Panc1 (cell line): ENCODE results near the gene LDLRAD4. TPM values are rescaled to one million over a fixed set of nuclear protein-coding genes. Genes with fewer than 3 reads are reported as not detected.
"Not testable (repeated sequence)": the region's sequence is repeated elsewhere in the genome, so short reads cannot be mapped to it uniquely, and the experiment has no call there.

Experiments used
- ATAC-seq: fragments of 200-7000 bp; cut with Tn5 transposase; 2 replicates; pipeline ENCODE4 v1.9.1; 2020; ENCODE audit warnings: mild to moderate bottlenecking, moderate library complexity
- BruUV-seq: library from RNA; stranded (reverse); fragments of 400-500 nt; replicated peaks from 2 replicates; lab custom pipeline; 2021; lab: Mats Ljungman, UMichigan
- CTCF ChIA-PET: fragments of 300-600 bp; sonication (Branson Sonifier 250); formaldehyde crosslinking; loops from one replicate; lab custom pipeline; 2022; ENCODE audit warnings: antibody characterized with exemption; lab: Charles Lee
- POLR2A ChIA-PET: fragments of 300-600 bp; sonication (Branson Sonifier 250); formaldehyde crosslinking; loops from one replicate; lab custom pipeline; 2022; ENCODE audit warnings: antibody characterized with exemption; lab: Charles Lee
- DNase-seq: peaks from one replicate; pipeline ENCODE4 v3.0.0-alpha.2; 2010; ENCODE audit warnings: low read depth, low spot score
- H3K27ac ChIP-seq: 2 replicates; pipeline ENCODE4 v1.5.1; 2011; ENCODE audit warnings: mild to moderate bottlenecking, low read length, inconsistent platforms
- H3K27me3 ChIP-seq: fragments of 200-500 bp; sonication (Bioruptor generic); 2 replicates; pipeline ENCODE4 v1.6.0; 2014; ENCODE audit warnings: low read length, inconsistent platforms; ENCODE audit not compliant: control insufficient read depth, insufficient read depth
- H3K36me3 ChIP-seq: fragments of 200-500 bp; sonication (Bioruptor generic); 2 replicates; pipeline ENCODE4 v1.5.1; 2014; ENCODE audit warnings: inconsistent platforms, mild to moderate bottlenecking, low read length, moderate library complexity; ENCODE audit not compliant: control insufficient read depth, insufficient read depth
- H3K4me1 ChIP-seq: 2 replicates; pipeline ENCODE4 v1.5.1; 2011; ENCODE audit warnings: inconsistent platforms, mild to moderate bottlenecking, low read length, moderate library complexity; ENCODE audit not compliant: control insufficient read depth, insufficient read depth
- H3K4me3 ChIP-seq, 2 experiments: 2 replicates each; pipeline ENCODE4 v1.5.1; 2011 to 2012; ENCODE audit warnings: low read depth in 2 of 2, low read length in 2 of 2, mild to moderate bottlenecking in 2 of 2, inconsistent platforms in 1 of 2, moderate library complexity in 1 of 2
- H3K9me3 ChIP-seq: fragments of 200-500 bp; sonication (Bioruptor generic); 2 replicates; pipeline ENCODE4 v1.5.1; 2014; ENCODE audit warnings: low read depth, mild to moderate bottlenecking, inconsistent platforms, low read length, moderate library complexity; ENCODE audit not compliant: control insufficient read depth, insufficient read depth
- CTCF ChIP-seq: fragments of 450-650 bp; IDR thresholded peaks from 2 replicates; pipeline ENCODE4 v1.5.1; 2017; ENCODE audit warnings: mild to moderate bottlenecking
- POLR2AphosphoS5 ChIP-seq: IDR thresholded peaks from 2 replicates; pipeline ENCODE4 v1.6.1; 2012; ENCODE audit warnings: mild to moderate bottlenecking, low read depth, low read length, moderate library complexity
- REST ChIP-seq, 2 experiments: IDR thresholded peaks; 2 replicates each; pipeline ENCODE4 v1.6.1; 2011 to 2012; ENCODE audit warnings: low read depth in 2 of 2, control low read depth in 1 of 2, low read length in 1 of 2, mild to moderate bottlenecking in 1 of 2, moderate library complexity in 1 of 2; ENCODE audit not compliant: insufficient read depth in 1 of 2
- SIN3A ChIP-seq: IDR thresholded peaks from 2 replicates; pipeline ENCODE4 v1.6.1; 2012; ENCODE audit warnings: low read depth, mild to moderate bottlenecking, low read length, moderate library complexity, borderline replicate concordance; ENCODE audit not compliant: insufficient read depth
- TCF7L2 ChIP-seq: IDR thresholded peaks from 2 replicates; pipeline ENCODE4 v1.6.1; 2011; ENCODE audit warnings: mild to moderate bottlenecking, low read depth, low read length, inconsistent platforms
- in situ Hi-C: cut with HindIII; loops from 2 replicates; pipeline ENCODE4 v1.10.0; 2016; ENCODE audit warnings: low sequenced_read_pairs, low pct_unique_long_range_greater_than_20kb
- intact Hi-C: fragments of 100-400 bp; cut with micrococcal nuclease; formaldehyde crosslinking; loops from one replicate; pipeline ENCODE4 v1.10.0; 2022; ENCODE audit not compliant: unreplicated experiment
- total RNA-seq: library from RNA; stranded (reverse); gene quantifications from one replicate; pipeline ENCODE4 v1.2.1, GENCODE V29; 2021; ENCODE audit not compliant: unreplicated experiment

Gene LDLRAD4
- total RNA-seq, 1 experiment from 2014 or later: 0.28 TPM

GRCh38 chr18:13487237-13487636 lies 268.7 kb downstream of the LDLRAD4 start:
- DNase-seq (no peak), ATAC-seq (no peak)
- BruUV-seq: no TSS peak
- Histone ChIP-seq H3K36me3 (no peaks in the 10 kb centered on the region; the same call in 1 of the 2 replicates), H3K9me3 (no peaks in the 10 kb centered on the region), H3K4me1 (no peaks in the 10 kb centered on the region), H3K27ac (no peak overlapping the region), H3K27me3 (0 out of 2 replicates have a peak, but pooled peaks cover 3% of the 10 kb centered on the region), H3K4me3 (no peak overlapping the region)
- ChIA-PET POLR2A (no interaction called here), CTCF (no interaction called here)
- in situ Hi-C loops (no loop called here), intact Hi-C loops (no loop called here)
- TF ChIP-seq REST (IDR thresholded peaks at IDR 0.05; ENCODE audit: insufficient read depth in 1 of 2, low read depth in 2 of 2, low read length in 1 of 2) (no peak), TCF7L2 (no peak), SIN3A (no peak), POLR2AphosphoS5 (no peak), CTCF (no peak)

GRCh38 chr18:13488281-13488929 lies 269.8 kb downstream of the LDLRAD4 start:
- DNase-seq (no peak), ATAC-seq (no peak)
- no peaks in the 10 kb centered on the region for H3K4me1 ChIP-seq
- TF ChIP-seq TCF7L2 (no peak), POLR2AphosphoS5 (no peak), CTCF (no peak), SIN3A (no peak), REST (IDR thresholded peaks at IDR 0.05; ENCODE audit: insufficient read depth in 1 of 2, low read depth in 2 of 2, low read length in 1 of 2) (no peak)
- 0 out of 2 replicates have a peak, but pooled peaks cover 3% of the 10 kb centered on the region for H3K27me3 ChIP-seq
- intact Hi-C loops (no loop called here), in situ Hi-C loops (no loop called here)
- CTCF ChIA-PET: no interaction called here
- no peak overlapping the region for H3K27ac ChIP-seq
- no peaks in the 10 kb centered on the region for H3K9me3 ChIP-seq
- H3K36me3 ChIP-seq: no peaks in the 10 kb centered on the region; the same call in 1 of the 2 replicates
- H3K4me3 ChIP-seq: no peak overlapping the region
- POLR2A ChIA-PET: no interaction called here
- BruUV-seq: no TSS peak

- intact Hi-C loops, H3K9me3 ChIP-seq, BruUV-seq, H3K27me3 ChIP-seq, CTCF ChIA-PET, in situ Hi-C loops, H3K36me3 ChIP-seq, H3K4me3 ChIP-seq, DNase-seq, POLR2A ChIA-PET, H3K4me1 ChIP-seq, H3K27ac ChIP-seq, ATAC-seq: not testable (repeated sequence)
These were observed 270.7 kb downstream of the LDLRAD4 start for GRCh38 chr18:13489303-13489702.
